GM12873 (cell line): Measurements from ENCODE around the gene PCDH12.

Experiments used
- TF ChIP-seq, protein P1 (sequence below): IDR thresholded peaks from 2 replicates; pipeline ENCODE4 v1.5.1; 2012; ENCODE audit warnings: low read depth, mild to moderate bottlenecking, moderate library complexity, low read length, control low read depth; ENCODE audit not compliant: insufficient read depth; ENCODE audit errors: missing control alignments

Gene PCDH12

DNA sequence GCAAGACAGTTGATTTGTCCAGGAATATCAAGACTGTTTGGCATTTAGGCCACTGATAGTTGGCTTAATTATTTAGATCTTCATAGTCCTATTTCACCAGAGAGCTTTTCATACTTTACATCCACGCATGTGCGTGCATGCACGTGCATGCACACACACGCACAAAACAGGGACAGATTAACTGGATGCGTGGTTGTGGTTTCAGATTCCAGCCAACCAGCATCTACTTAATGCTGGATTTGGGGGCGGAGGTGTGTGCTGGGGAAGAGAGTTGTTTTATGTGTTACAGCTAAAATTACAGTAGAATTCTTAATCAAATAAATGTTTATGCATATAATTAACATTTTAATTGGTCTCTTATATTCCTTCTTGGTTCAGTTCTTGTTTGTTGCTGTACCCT is 18.2 kb upstream of the PCDH12 start:
- TF ChIP-seq, protein P1, sequence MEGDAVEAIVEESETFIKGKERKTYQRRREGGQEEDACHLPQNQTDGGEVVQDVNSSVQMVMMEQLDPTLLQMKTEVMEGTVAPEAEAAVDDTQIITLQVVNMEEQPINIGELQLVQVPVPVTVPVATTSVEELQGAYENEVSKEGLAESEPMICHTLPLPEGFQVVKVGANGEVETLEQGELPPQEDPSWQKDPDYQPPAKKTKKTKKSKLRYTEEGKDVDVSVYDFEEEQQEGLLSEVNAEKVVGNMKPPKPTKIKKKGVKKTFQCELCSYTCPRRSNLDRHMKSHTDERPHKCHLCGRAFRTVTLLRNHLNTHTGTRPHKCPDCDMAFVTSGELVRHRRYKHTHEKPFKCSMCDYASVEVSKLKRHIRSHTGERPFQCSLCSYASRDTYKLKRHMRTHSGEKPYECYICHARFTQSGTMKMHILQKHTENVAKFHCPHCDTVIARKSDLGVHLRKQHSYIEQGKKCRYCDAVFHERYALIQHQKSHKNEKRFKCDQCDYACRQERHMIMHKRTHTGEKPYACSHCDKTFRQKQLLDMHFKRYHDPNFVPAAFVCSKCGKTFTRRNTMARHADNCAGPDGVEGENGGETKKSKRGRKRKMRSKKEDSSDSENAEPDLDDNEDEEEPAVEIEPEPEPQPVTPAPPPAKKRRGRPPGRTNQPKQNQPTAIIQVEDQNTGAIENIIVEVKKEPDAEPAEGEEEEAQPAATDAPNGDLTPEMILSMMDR, result no peak

DNA sequence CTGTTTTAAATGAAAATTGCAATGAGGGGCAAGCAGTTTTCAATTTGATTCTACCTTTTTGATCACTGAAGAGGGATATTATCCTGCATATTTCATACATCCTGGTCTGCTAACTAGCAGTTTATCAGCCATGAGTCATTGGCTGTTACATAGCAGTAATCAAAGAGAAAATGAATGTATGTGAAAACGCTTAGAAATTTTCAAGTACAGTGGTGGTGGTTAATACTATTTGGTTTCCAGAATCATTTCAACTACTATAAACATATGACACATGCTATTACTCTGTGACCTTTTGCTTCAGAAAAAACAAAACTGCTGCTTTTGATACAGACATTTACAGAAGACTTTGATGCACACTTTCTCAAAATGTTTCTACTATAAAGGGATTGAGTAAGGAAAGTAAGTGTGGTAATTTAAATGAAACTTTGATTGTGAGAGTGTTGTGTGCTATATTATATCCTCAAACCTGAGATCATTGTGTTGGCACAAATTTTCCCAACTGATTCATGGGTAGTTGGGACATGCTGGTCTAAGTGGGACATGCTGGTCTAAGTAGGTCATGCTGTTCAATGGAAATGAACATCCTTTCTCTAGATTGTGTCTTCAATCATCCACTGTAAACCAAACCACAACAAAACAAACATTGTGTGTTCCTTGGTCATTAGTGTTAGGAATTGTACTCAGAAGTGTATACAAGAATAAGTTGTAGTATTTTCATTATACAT is 16.0 kb upstream of the PCDH12 start:
- TF ChIP-seq, protein P1, result no peak

DNA sequence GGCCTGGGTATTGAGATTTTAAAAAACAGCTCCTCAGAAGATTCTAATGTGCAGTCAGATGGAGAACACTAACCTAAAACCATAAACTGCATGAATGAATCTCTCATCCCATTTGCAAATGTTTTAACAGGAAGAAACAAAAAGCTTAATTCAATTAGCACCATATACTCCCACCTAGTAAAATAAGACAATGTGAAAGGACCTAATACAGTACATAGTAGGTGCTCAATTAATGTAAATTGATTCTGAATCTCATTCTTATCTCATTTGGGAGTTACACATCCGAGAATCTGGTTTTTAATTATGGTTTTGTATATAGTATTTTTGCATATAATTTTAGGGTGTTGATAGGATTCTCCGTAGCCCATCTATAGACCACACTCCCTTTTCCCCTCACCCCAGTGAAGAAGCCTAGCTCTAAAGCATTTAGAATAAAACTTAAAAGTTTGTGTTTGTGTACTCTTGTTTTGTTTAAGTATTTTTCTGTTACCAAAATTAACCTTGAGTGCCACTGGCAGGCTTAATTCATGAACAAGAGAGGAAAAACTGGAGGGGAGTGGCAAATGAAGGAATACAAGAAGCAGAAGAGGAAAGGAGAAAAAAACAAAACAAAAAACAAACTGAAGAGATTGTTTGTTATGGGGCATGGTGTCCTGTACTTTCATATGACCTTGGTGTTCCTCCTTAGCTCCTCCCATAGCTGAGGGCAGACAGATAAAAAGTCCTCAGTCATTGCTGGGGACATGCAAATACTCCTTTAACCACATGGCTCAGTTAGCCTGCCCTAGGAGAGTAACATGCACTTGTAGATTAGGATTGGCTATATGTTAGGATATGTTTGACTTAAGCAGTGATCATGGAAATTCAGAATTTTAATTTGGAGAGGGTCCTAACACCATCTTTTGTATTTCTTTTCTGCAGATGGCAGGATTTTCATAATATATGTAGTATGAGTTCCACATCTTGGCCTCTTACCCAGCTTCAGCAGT is 12.1 kb upstream of the PCDH12 start:
- TF ChIP-seq, protein P1, result no peak

DNA sequence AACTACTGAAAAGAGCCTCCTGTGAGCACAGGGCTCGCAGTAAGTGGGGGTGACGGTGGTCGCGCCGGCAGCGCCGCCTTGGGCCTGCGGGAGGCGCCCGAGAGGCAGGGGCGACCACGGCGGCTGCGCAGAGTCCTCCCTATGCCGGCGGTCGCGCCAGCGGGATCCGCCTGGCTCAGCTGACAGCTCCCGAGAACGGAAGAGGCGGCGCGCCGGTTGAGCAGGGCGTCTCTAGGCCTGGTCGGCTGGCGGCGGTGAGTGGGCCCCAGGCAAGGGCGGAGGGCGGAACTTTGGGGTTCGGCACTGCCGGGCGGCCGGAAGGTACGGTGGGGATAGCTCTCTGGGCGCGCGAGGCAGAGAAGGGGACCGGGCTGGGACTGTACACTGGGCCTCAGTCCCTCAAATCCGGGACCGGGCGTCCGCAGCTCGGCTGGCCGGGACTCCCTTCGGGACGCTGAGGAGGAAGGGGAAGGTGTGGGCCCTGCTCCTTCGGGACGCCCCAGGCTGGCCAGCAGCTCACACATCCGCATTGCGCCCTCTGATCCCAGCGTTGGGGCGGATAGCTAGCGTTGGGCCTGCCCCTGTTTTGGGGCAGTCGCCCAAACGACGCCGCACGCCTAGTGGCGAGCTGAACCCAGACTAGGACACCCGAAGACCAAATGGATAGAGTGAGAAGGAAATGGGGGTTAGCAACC is 11.1 kb upstream of the PCDH12 start, which contains the start of gene RNF14:
Gene RNF14, plus strand, starts transcription at position 192 of the 695 bp plus-strand sequence. CDS start 4,484 bp downstream, outside the sequence.
- TF ChIP-seq, protein P1, result peak; percentile 92

DNA sequence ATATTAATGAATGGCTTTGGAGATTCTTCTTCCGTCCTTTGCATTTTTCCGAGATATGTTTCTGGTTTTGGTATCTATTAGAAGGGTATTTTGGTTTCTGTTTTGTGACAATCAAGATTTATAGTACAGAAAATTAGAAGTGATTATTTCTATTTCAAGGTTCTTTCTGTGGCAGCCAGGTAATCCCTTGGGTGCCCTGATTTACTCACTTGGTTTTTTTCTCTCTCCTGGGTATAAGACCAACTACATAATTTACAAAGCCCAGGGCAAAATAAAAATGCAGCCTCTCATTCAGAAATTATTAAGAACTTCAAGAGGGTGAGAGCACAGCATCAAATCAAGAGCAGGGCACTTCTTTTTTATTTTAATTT is 8.9 kb upstream of the PCDH12 start:
- TF ChIP-seq, protein P1, result no peak

DNA sequence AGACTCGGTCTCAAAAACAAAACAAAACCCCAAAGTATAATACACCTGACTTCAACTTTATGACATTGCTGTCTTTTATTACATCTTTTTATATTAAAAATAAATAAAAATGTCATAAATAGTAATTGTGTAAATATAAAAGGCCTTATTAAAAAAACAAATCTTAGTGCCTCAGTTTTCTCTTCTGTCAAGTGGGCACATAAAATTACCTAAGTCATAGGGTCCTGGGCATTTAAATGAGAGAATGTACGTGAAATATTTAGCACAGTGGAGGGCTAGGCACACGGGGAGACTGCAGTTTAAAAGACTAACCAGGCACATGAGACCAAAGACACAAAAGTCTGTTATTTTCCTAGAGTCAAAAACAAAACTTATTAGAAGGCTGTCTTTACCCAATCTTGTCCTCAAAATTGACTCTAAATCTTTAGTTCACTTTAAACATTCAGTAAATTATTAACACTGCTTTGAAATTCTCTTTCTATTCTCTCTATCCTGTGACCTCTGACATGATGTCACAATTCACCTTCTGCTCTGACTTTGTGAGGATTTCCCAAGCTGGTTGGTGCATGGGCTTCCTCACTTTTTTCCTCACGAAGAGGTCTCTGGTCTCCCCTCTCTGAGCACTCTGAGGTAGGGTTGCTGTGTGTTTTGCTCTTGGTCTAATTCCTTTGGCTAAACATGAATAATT is 8.4 kb upstream of the PCDH12 start:
- TF ChIP-seq, protein P1, result no peak
